Activated T-cell treated with anti-CD3 and anti-CD28 coated beads for 4 hours (primary cell): ENCODE measurements around the gene ST6GAL1.

Source experiments
- DNase-seq: peaks from one replicate; pipeline ENCODE4 v3.0.0-alpha.2; 2020

Gene ST6GAL1

GRCh38 chr3:186917512-186918312 is 12.6 kb upstream of the ST6GAL1 start:
- no peak for DNase-seq

GRCh38 chr3:186920301-186920700 is 10.0 kb upstream of the ST6GAL1 start:
- DNase-seq, result no peak

GRCh38 chr3:186920796-186921195 is 9.5 kb upstream of the ST6GAL1 start:
- DNase-seq, result no peak

- DNase-seq, result no peak
These were observed 8.7 kb upstream of the ST6GAL1 start for GRCh38 chr3:186921578-186921977.

DNA sequence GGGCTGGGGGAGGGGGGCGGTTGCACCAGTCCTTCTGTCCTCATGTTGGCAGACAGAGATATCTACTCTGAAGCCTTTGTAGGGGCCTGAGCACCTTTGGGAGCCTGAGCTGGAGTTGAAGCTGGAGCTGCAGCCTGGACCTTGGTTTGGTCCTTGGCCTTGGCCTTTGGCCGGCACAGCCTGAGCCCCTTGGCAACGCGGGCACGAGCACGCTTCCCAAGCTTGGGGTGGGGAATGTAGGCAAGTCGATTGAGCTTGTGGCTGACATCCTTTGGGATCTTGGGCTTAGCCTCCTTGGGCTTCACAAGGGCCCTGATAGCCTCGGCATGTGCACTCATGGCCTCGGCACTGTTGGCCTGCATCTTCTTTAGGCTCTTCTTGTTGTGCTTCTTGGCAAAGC is 8.1 kb upstream of the ST6GAL1 start:
- DNase-seq, result no peak

DNA sequence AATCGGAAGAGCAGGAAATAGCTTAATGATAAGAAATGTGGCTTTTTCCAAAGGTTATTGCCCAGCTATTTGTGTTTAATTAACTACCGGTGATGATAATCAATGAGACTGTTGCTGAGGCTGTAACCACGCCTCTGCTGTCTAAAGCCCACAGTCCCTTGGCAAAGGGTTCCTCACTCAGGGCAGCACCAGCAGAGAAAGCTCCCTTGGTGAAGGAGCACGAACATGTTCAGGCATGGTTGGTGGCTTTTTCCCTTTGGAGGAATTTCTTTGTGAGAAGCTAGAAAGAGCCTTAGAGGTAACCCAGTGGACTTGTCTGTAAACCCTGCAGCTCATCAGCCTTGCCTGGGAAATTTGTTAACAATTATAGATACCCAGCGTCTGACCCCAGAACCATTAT is 7.5 kb upstream of the ST6GAL1 start:
- DNase-seq, result no peak

DNA sequence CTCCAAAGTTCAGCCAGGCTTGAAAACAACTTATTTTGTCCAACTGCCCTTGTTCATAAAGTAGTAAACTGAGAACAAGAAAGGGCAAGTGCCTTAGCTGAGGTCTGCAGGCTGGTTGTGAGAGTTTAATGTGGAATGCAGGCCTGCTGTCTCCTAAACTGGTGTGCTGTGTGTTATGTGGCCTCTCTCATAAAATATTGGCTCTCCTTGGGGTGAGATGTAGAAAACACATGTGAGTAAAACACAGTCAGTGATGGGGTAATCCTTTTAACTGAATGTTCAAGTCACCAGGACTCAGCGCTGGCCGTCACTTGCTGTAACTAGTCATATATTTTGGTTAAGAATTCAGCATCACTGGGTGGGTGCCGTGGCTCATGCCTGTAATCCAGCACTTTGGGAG is 7.1 kb upstream of the ST6GAL1 start:
- no peak for DNase-seq

GRCh38 chr3:186925826-186926225 is 4.5 kb upstream of the ST6GAL1 start:
- no peak for DNase-seq

- DNase-seq, result no peak
These were observed 1.1 kb upstream of the ST6GAL1 start for GRCh38 chr3:186929186-186929585.

- DNase-seq, result no peak
These were observed 641 bp upstream of the ST6GAL1 start for GRCh38 chr3:186929685-186930084.

GRCh38 chr3:186930641-186931531 is 560 bp downstream of the ST6GAL1 start:
- DNase-seq, result peak; percentile 40

- peak; percentile 57 for DNase-seq
These were observed 1.4 kb downstream of the ST6GAL1 start for GRCh38 chr3:186931532-186932280.

DNA sequence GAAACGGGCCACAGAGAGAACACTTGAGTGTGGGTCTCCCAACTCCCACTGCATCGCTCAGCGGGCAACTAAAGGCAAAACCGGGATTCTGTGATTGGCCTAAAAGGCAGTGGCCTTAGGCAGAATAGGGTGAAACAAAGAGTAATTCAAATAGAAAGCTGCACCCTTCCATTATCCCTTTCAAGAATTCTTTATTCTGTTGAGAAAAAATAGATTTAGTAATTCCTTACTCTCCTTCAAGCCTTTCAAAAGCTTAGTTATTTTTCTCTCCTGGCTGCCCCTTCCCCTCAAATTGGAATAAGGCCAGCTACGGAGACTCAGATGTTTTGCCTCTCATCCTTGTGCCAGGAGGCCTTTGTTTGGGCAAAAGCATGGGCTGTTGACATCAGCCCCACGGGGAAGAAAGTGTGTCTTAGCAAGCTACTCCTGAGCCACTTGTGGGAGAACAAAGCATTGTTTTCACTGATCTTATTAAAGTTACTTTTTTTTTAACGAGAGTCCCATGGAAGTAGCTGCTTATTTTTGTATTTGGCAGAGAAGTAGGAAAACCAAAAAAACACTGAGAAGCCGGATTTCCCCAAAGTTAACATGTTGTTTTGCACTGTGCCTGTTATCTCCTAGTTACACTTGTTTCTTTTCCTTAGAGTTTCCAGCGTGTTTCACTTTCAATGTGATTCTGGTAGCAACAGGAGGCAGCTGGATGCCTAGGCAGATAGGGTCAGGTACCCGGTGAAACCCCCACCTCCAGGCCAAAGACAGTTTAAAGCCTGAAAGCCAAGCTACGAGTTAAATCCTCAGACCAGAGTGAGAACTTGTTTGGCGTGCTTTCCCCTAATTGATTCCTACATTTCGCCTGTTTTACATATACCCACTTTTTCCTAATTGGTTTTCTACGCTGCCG is 2.2 kb downstream of the ST6GAL1 start:
- DNase-seq, result no peak

DNA sequence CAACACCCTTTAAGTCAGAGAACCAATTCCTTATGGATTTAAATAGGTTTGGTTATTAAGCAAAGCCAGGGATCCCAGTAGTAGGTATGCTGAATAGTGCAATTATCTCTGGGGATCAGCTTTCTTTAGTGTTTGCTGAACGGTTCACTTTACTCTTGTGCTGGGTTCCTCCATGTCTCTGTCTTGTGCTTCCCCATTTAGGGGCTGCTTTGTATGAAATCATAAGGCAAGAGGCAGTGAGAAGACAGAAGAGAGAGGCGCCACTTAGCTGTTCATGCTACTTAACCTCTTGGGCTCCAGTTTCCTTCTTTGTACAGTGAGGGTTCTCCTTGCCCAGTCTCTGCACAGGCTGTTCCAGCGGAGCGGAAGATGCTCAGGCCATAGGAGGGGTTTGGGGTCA is 3.5 kb downstream of the ST6GAL1 start:
- no peak for DNase-seq

- no peak for DNase-seq
These were observed 4.8 kb downstream of the ST6GAL1 start for GRCh38 chr3:186935133-186935532.

DNA sequence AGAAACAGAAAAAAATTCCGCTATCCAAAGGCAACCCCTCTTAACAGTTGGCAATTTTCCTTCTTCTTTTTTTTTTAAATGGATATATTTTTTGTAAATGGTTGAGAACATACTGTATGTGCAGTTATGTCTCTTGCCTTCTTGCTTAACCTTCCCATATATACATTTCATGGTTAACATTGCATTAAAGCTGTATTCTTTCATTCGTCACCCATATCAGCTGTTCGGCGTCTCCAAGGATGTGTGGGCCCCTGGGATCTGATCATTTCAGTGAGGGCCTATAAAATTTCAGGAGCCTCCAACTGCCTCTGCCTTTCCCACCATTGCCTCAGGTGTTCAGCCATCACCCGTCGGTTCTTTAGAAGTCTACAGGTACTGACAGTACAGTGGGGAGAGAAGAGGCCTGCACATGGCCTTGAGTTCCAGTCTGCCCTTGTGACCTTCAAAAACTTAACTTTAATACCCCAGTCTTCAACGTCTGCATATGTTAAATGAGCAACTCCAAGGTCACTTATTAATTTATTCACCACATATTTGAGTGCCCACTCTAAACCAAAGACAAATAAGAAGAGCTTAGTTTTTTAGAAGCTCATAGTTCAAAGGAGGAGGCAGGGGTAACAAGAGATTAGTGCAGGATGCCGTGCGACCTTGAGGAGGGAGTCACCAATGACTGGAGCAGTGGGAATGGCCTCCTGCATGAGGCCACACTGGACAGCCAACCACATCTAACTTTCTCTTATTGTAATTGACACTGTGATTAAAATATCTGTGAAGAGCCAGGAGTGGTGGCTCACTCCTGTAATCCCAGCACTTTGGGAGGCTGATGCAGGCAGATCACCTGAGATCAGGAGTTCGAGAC is 6.9 kb downstream of the ST6GAL1 start:
- DNase-seq, result no peak

DNA sequence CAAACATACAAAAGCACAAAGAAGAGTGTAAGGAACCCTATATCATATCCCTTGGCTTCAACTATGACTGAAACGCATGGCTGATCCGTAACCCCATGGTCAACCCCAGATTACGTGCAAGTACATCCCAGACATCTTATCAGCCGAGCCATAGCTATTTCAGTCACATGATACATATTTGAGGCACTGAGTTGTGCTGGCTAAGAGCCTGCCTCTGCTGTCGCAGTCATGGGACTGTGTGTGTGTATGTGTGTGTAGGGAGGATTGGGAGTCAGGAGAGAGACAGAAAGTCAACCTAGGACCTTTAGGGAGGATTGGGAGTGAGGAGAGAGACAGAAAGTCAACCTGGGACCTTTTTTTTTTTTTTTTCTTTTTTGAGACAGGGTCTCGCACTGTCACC is 8.4 kb downstream of the ST6GAL1 start:
- no peak for DNase-seq

- DNase-seq, result no peak
These were observed 9.2 kb downstream of the ST6GAL1 start for GRCh38 chr3:186939536-186939935.

GRCh38 chr3:186940967-186941366 is 10.6 kb downstream of the ST6GAL1 start:
- DNase-seq, result no peak

DNA sequence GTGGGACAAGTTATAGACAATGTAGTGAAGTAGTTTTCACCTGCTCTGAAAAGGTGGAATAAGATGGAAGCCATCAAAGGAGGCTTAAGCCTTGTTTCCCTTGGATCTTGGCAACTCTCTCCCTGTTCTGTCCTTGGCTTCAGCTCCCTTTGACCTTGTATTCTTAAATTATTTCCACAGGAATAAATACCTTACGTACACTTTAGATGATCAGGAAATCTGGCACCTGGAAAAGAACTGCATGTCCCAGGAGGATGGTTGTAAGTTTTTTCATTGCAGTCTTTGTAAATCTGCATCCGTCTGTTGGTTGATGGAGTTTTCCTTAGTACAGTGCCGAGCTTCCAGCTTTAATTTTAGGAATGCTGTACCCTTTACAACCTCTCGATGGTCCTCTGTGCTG is 11.8 kb downstream of the ST6GAL1 start:
- no peak for DNase-seq

- DNase-seq, result no peak
These were observed 15.0 kb downstream of the ST6GAL1 start for GRCh38 chr3:186945255-186945823.
